Breast epithelium (tissue), 4 donors: Measurements from ENCODE around the gene BMS1. TPM values are rescaled to one million over a fixed set of nuclear protein-coding genes. Genes with fewer than 3 reads are reported as not detected.
"Not testable (repeated sequence)": the region's sequence is repeated elsewhere in the genome, so short reads cannot be mapped to it uniquely, and the experiment has no call there.

Source experiments
- DNase-seq, 2 donors: peaks; one replicate each; pipeline ENCODE4 v3.0.0-alpha.2; 2019; ENCODE audit warnings: low spot score in 2 of 2
- H3K27ac ChIP-seq, 2 donors: fragments of 200-600 bp; sonication (generic) in 1 of 2; one replicate each; pipeline ENCODE4 v1.5.1; 2016 to 2019; ENCODE audit warnings: mild to moderate bottlenecking in 1 of 2
- H3K27me3 ChIP-seq, 2 donors: fragments of 200-600 bp; sonication (generic) in 1 of 2; one replicate each; pipeline versions ENCODE4 v1.5.1 to v1.6.0; 2017 to 2019; ENCODE audit warnings: control low read depth in 1 of 2, mild to moderate bottlenecking in 1 of 2
- H3K36me3 ChIP-seq: fragments of 200-600 bp; one replicate; pipeline ENCODE4 v1.5.1; 2019
- H3K4me1 ChIP-seq, 2 donors: fragments of 200-600 bp; sonication (generic); one replicate each; pipeline ENCODE4 v1.5.1; 2016 to 2019; ENCODE audit warnings: control low read depth in 1 of 2
- H3K4me3 ChIP-seq, 3 donors: fragments of 200-600 bp; sonication (generic); 1 replicate in 2 of 3; 2 replicates in 1 of 3; pipeline ENCODE4 v1.5.1; 2016 to 2019; ENCODE audit warnings: mild to moderate bottlenecking in 3 of 3, moderate library complexity in 2 of 3
- H3K9me3 ChIP-seq, 2 donors: fragments of 200-600 bp; sonication (generic) in 1 of 2; one replicate each; pipeline ENCODE4 v1.5.1; 2016 to 2019; ENCODE audit warnings: control low read depth in 1 of 2
- CTCF ChIP-seq, 3 donors: fragments of 450-650 bp; IDR thresholded peaks; one replicate each; pipeline ENCODE4 v1.5.1; 2016 to 2017; ENCODE audit warnings: antibody characterized with exemption in 3 of 3, mild to moderate bottlenecking in 3 of 3, moderate library complexity in 3 of 3
- POLR2A ChIP-seq: fragments of 450-650 bp; IDR thresholded peaks from one replicate; pipeline ENCODE4 v1.6.1; 2016; ENCODE audit warnings: antibody characterized with exemption, mild to moderate bottlenecking, moderate library complexity
- POLR2AphosphoS5 ChIP-seq, 3 donors: sonication (generic); formaldehyde crosslinking; IDR thresholded peaks; one replicate each; pipeline ENCODE4 v1.6.1; 2017; ENCODE audit warnings: antibody characterized with exemption in 3 of 3
- intact Hi-C: fragments of 100-400 bp; cut with DNase I; formaldehyde crosslinking; loops from one replicate; pipeline ENCODE4 v1.15.1; 2023; ENCODE audit warnings: low total_unique reads
- total RNA-seq, 3 donors: library from RNA; depleted of rRNA; stranded (reverse); fragments of >200 nt; gene quantifications; one replicate each; pipeline ENCODE4 v1.1.0, GENCODE V29; 2016

Gene BMS1
- total RNA-seq, 3 donors from 2014 or later: 12.6 to 18.4 (median 17.3) TPM

- no peak for DNase-seq
- Histone ChIP-seq H3K4me3 (no peak overlapping the region), H3K9me3 (no peaks in the 10 kb centered on the region), H3K27ac (no peak overlapping the region), H3K36me3 (no peaks in the 10 kb centered on the region), H3K27me3 (no peaks in the 10 kb centered on the region), H3K4me1 (no peaks in the 10 kb centered on the region)
- intact Hi-C loops: loop anchor here (10.0 kb wide), 1 partner anchor 225 kb away; no protein-coding TSS in a partner anchor
- no peak for TF ChIP-seq CTCF (IDR thresholded peaks at IDR 0.05)
- no peak for TF ChIP-seq POLR2AphosphoS5 (IDR thresholded peaks at IDR 0.05)
- TF ChIP-seq POLR2A: no peak
Measured at GRCh38 chr10:42809676-42810075, 27.1 kb downstream of the BMS1 start.

- H3K4me1 ChIP-seq: no peaks in the 10 kb centered on the region
- no peak overlapping the region for H3K4me3 ChIP-seq
- no peak for DNase-seq
- intact Hi-C loops: no loop called here
- H3K27me3 ChIP-seq: no peaks in the 10 kb centered on the region
- no peaks in the 10 kb centered on the region for H3K36me3 ChIP-seq
- no peak for TF ChIP-seq POLR2AphosphoS5 (IDR thresholded peaks at IDR 0.05)
- TF ChIP-seq POLR2A: no peak
- no peak for TF ChIP-seq CTCF (IDR thresholded peaks at IDR 0.05)
- H3K9me3 ChIP-seq: no peaks in the 10 kb centered on the region
- no peak overlapping the region for H3K27ac ChIP-seq
Measured at GRCh38 chr10:42812028-42812427, 29.4 kb downstream of the BMS1 start.

GRCh38 chr10:42813989-42814687 lies 31.5 kb downstream of the BMS1 start:
- intact Hi-C loops, H3K27me3 ChIP-seq, H3K27ac ChIP-seq, H3K4me3 ChIP-seq, H3K4me1 ChIP-seq, H3K9me3 ChIP-seq, DNase-seq, H3K36me3 ChIP-seq: not testable (repeated sequence)

- H3K9me3 ChIP-seq, H3K27me3 ChIP-seq, H3K4me1 ChIP-seq, H3K27ac ChIP-seq, H3K36me3 ChIP-seq, DNase-seq, H3K4me3 ChIP-seq, intact Hi-C loops: not testable (repeated sequence)
Measured at GRCh38 chr10:42816334-42816733, 33.7 kb downstream of the BMS1 start.

GRCh38 chr10:42816912-42817311 lies 34.3 kb downstream of the BMS1 start:
- DNase-seq: no peak
- H3K27me3 ChIP-seq: no peaks in the 10 kb centered on the region
- no peaks in the 10 kb centered on the region for H3K36me3 ChIP-seq
- TF ChIP-seq CTCF (IDR thresholded peaks at IDR 0.05) (no peak), POLR2A (no peak), POLR2AphosphoS5 (IDR thresholded peaks at IDR 0.05) (no peak)
- intact Hi-C loops: no loop called here
- H3K27ac ChIP-seq: no peak overlapping the region
- H3K9me3 ChIP-seq: no peaks in the 10 kb centered on the region
- H3K4me3 ChIP-seq: no peak overlapping the region
- no peaks in the 10 kb centered on the region for H3K4me1 ChIP-seq

- H3K27ac ChIP-seq, DNase-seq, H3K27me3 ChIP-seq, H3K4me3 ChIP-seq, intact Hi-C loops, H3K9me3 ChIP-seq, H3K36me3 ChIP-seq, H3K4me1 ChIP-seq: not testable (repeated sequence)
Measured at GRCh38 chr10:42817417-42817816, 34.8 kb downstream of the BMS1 start.

GRCh38 chr10:42826759-42827158 lies 44.2 kb downstream of the BMS1 start:
- DNase-seq, H3K27ac ChIP-seq, H3K4me3 ChIP-seq, H3K27me3 ChIP-seq, H3K4me1 ChIP-seq, H3K9me3 ChIP-seq, H3K36me3 ChIP-seq, intact Hi-C loops: not testable (repeated sequence)
